A549 treated with ZK216348 at 1 μM for 4 hours (cell line): ENCODE data around the gene COPA. TPM values are rescaled to one million over a fixed set of nuclear protein-coding genes. Genes with fewer than 3 reads are reported as not detected.

Experiments used
- total RNA-seq: library from RNA; stranded (reverse); fragments of 200-300 nt; extraction: Qiagen RNA extraction; gene quantifications from 5 replicates; pipeline ENCODE4 v1.2.3, GENCODE V29; 2022; ENCODE audit warnings: low read depth

COPA gene
- 76.9 to 94.9 TPM (median 83.2 TPM) in 5 replicates for total RNA-seq

DNA sequence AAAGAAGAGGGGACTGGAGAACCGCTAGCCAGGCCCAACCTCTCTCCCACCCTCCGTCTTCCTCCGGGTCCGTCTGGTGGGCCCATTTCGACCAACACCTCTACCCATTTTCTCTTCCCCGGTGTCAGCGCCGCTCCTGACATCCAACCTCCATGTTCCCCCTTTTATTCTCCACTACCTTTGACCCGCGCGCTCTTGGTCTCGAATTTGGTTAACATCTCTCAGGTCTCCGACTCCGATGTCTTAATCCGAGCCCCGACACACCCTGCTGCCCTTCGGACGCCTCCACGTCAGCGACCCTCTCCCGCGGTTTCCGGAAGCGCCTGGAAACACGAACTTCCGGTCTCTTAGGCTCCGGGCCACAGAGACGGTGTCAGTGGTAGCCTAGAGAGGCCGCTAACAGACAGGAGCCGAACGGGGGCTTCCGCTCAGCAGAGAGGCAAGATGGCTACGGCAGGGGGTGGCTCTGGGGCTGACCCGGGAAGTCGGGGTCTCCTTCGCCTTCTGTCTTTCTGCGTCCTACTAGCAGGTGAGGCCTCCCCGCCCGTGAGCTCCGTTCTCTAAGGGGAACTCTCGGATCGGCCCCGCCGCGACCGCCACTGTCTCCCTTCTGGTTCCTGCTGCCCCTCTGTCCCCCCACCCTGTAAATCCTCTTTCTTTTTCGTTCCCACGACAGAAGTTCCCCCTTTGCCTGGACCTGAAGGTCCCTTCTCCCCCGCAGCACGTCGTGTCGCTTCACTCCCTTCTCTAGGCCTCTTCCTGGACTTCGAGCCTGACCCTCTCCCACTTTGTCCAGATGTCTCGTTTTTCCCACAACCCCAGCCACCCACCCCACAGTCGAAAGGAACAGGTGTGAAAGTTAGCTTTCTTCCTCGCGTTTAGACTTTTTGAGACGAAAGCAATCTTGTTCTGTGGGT lies at the start of gene COPA, which contains the start of gene NCSTN:
COPA (minus strand) TSS at position 298 of the 917 bp plus-strand sequence; CDS start at position 218, 80 bp downstream.
NCSTN (plus strand) TSS at position 431 of the 917 bp plus-strand sequence; CDS start at position 445, 14 bp downstream.

DNA sequence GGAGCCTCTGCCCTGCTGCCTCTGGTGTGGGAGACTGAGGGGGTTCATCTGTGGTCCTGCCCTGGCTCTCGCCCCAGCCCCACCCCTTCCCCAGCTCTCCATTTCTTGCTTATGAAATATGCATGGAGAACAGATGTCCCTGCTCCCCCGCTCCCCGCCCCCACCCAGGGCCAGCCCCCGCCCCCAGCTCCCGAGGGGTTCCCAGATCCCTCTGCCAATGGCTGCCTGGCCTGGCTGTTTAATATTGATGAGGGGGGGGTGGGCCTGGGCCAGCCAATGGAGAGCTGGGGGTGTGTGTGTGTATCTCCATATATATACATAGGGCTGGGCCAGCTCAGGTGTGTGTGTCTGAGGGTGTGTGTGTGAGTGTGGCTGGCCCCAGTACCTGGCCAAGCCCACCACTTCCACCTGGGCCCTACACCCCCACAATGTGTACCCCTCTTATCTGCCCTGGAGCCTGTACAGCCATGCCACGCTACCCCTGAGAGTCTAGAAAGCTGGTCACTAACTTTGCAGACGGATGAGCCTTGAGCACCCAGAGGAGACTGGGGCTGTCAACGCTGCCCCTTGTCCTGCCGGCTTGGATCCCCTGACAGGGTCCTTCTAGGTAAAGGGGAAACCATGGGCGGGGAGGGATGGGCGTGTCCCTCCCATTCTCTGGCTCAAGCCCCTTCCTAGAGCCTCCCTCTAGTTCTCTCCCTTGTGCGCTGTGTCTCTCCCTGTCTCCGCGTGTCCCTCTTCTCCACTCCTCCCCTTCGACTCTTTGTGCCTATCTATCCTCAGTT lies 23.9 kb upstream of the COPA start, which contains the start of gene NHLH1:
NHLH1 (plus strand) TSS at position 341 of the 785 bp plus-strand sequence. CDS start 3,661 bp downstream, outside the sequence.

DNA sequence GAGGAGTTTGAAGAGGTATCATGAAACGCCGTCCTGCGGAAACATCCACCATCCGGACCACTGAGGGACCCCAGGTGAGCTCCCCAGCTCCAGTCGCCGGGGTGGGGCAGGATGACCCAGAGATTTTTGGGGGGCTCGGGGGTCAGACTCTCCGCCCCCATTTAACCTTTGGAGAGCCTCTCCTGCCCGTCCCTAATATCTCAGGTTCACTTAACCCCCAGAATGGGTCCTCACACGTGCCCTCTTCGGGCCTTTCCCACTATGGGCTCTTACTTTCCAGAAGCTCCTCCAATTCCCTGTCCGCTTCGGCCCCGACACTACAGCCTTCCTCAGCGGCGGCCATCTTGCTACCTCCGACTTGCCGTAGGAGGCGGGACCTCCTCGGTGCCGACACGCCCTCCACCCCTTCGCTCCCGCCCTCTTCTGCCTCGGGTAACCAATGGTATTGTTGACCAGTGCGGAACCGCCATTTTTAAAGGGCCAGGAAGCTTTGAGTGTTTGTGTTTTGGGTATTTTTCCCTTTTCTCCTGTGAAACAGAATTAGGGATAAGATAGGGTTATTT lies 58.2 kb downstream of the COPA start, which contains the start of gene PEX19:
PEX19 (minus strand) TSS at position 352 of the 563 bp plus-strand sequence; CDS start at position 343, 9 bp downstream.

DNA sequence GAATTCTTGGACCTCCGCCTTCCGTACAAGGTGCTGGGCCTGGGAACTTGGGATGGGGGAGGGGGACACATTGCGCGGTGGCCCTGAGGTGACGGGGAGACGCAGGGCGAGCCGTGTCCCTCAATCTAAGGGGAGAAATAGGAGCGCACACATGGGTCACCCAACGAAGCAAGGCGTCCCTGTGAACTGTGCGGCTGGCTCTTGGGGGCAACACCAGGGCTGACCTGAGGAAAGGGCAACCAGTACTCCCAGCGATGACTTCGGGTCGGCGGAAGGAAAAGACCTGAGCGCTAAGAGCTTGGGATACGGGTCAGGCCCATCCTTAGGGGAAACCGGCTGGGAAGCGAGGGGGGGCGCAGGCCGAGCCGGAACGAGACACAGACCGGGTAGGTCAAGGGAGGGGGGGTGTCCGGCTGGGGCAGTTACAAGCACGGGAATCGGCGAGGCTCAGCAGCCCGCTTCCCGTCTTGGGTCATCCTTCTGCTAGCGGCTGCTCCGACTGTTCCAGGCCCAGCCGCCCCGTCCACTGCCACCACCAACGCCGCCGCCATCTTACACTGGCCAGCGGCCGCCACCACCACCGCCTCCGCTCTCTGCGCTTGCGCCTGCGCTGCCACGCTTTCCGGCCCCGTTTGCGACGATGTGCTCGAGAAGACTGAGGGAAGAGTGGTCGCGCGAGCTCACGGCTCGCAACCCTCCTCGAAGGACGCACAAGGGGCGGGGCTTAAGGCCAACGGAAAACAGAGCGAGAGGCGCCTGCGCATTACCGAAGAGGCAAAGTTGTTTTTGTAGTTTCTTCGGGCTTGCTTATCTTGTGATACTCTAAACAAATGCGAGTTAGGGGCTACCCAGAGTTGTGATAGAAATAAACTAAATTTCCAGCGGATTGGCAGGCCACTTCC lies 80.9 kb downstream of the COPA start, which contains the start of gene DCAF8:
DCAF8 (minus strand) TSS at position 657 of the 902 bp plus-strand sequence. CDS start 18,541 bp downstream, outside the sequence.

Other genes starting within 250 kb of the COPA start
- 3.7 to 10.6 TPM (median 9.2 TPM) in 5 replicates for gene IGSF8, start 244.6 kb downstream of the COPA start, total RNA-seq
- 0.12 to 0.14 TPM (median 0.13 TPM) in 3 of 5 replicates, not detected in the others for gene ATP1A2, start 227.5 kb downstream of the COPA start, total RNA-seq
- not detected in 5 replicates for gene ATP1A4, start 191.6 kb downstream of the COPA start, total RNA-seq
- gene CASQ1, start 152.7 kb downstream of the COPA start, total RNA-seq: not detected in 5 replicates
- 180 to 206 TPM (median 191 TPM) in 5 replicates for gene PEA15, start 137.9 kb downstream of the COPA start, total RNA-seq
- 42.4 to 57.7 TPM (median 47.0 TPM) in 5 replicates for gene DCAF8, start 80.7 kb downstream of the COPA start, total RNA-seq
- gene PEX19, start 58.1 kb downstream of the COPA start, total RNA-seq: 16.9 to 27.0 TPM (median 25.1 TPM) in 5 replicates
- gene NCSTN, start 133 bp upstream of the COPA start, total RNA-seq: 40.2 to 51.7 TPM (median 46.3 TPM) in 5 replicates
- 0.34 to 0.79 TPM (median 0.47 TPM) in 5 replicates for gene NHLH1, start 23.8 kb upstream of the COPA start, total RNA-seq
- 0.50 to 1.2 TPM (median 0.91 TPM) in 5 replicates for gene VANGL2, start 57.3 kb upstream of the COPA start, total RNA-seq
- not detected in 5 replicates for gene SLAMF6, start 180.0 kb upstream of the COPA start, total RNA-seq
- not detected in 5 replicates for gene CD84, start 236.2 kb upstream of the COPA start, total RNA-seq